HepG2 (cell line): ENCODE results near the gene PIKFYVE. TPM values are rescaled to one million over a fixed set of nuclear protein-coding genes. Genes with fewer than 3 reads are reported as not detected.

Experiments used
- AHR ChIP-seq: IDR thresholded peaks from 2 replicates; pipeline ENCODE4 v1.6.1; 2018; ENCODE audit warnings: missing genetic modification reagents, missing compliant biosample characterization
- DMAP1 ChIP-seq: IDR thresholded peaks from 2 replicates; pipeline ENCODE4 v1.6.1; 2016
- MTF1 ChIP-seq: sonication (generic); formaldehyde crosslinking; IDR thresholded peaks from 2 replicates; pipeline ENCODE4 v1.5.0; 2020; ENCODE audit warnings: missing genetic modification reagents
- MXI1 ChIP-seq: IDR thresholded peaks from 3 replicates; pipeline ENCODE4 v1.6.1; 2012; ENCODE audit warnings: low read depth, low read length, inconsistent platforms, borderline replicate concordance
- NONO ChIP-seq, 2 experiments: fragments of 450-650 bp in 1 of 2; sonication (generic) in 1 of 2; formaldehyde crosslinking in 1 of 2; IDR thresholded peaks in 1 of 2; conservative IDR thresholded peaks in 1 of 2; 2 replicates each; pipeline versions ENCODE4 v1.6.1 to v1.8.0; 2017 to 2022; ENCODE audit warnings: mild to moderate bottlenecking in 1 of 2, missing genetic modification reagents in 1 of 2, moderate library complexity in 1 of 2
- POLR2A ChIP-seq, 2 experiments: IDR thresholded peaks; 2 replicates each; pipeline ENCODE4 v1.6.1; 2011; ENCODE audit warnings: low read depth in 2 of 2, low read length in 2 of 2, mild to moderate bottlenecking in 1 of 2, moderate library complexity in 1 of 2; ENCODE audit not compliant: insufficient read depth in 1 of 2
- RFX3 ChIP-seq: IDR thresholded peaks from 2 replicates; pipeline ENCODE4 v1.6.1; 2016; ENCODE audit warnings: missing biosample characterization, missing genetic modification reagents
- RFXAP ChIP-seq: sonication (generic); formaldehyde crosslinking; IDR thresholded peaks from 2 replicates; pipeline ENCODE4 v1.4.0; 2020; ENCODE audit warnings: missing genetic modification reagents, borderline replicate concordance
- SNAPC4 ChIP-seq: sonication (generic); formaldehyde crosslinking; IDR thresholded peaks from 2 replicates; pipeline ENCODE4 v1.4.0; 2020; ENCODE audit warnings: mild to moderate bottlenecking, missing genetic modification reagents
- SOX13 ChIP-seq, 3 experiments: fragments of 450-650 bp in 1 of 3; sonication (generic) in 1 of 3; formaldehyde crosslinking in 1 of 3; IDR thresholded peaks in 2 of 3; conservative IDR thresholded peaks in 1 of 3; 2 replicates each; pipeline versions ENCODE4 v1.5.0 to v1.6.1; 2016 to 2020; ENCODE audit warnings: antibody characterized with exemption in 1 of 3, mild to moderate bottlenecking in 1 of 3, missing compliant biosample characterization in 1 of 3, missing genetic modification reagents in 1 of 3, moderate library complexity in 1 of 3
- ZBTB42 ChIP-seq: sonication (generic); formaldehyde crosslinking; IDR thresholded peaks from 2 replicates; pipeline ENCODE4 v1.5.0; 2020; ENCODE audit warnings: mild to moderate bottlenecking, missing genetic modification reagents
- ZMYM4 ChIP-seq: sonication (generic); formaldehyde crosslinking; IDR thresholded peaks from 2 replicates; pipeline ENCODE4 v1.8.1; 2023; ENCODE audit warnings: mild to moderate bottlenecking, missing genetic modification reagents
- ZSCAN20 ChIP-seq: sonication (generic); formaldehyde crosslinking; IDR thresholded peaks from 2 replicates; pipeline ENCODE4 v1.4.0; 2020; ENCODE audit warnings: missing genetic modification reagents, mild to moderate bottlenecking, borderline replicate concordance
- ZSCAN29 ChIP-seq: sonication (generic); formaldehyde crosslinking; conservative IDR thresholded peaks from 2 replicates; pipeline ENCODE4 v1.4.0; 2020; ENCODE audit warnings: mild to moderate bottlenecking, missing genetic modification reagents
- polyA plus RNA-seq, 8 experiments: library from polyadenylated mRNA; depleted of rRNA in 3 of 8; stranded (reverse) in 7 of 8; unstranded in 1 of 8; fragments of >200 nt; fragmentation: Illumina TruSeq in 4 of 8; extraction: Trizol in 4 of 8; gene quantifications; 2 replicates each; pipeline versions ENCODE4 v1.2.1 to v1.2.3, GENCODE V29; 2011 to 2016; ENCODE audit warnings: low read depth in 4 of 8, missing spikeins in 1 of 8, mixed read lengths in 1 of 8; ENCODE audit not compliant: insufficient read depth in 1 of 8
- total RNA-seq, 5 experiments: library from RNA; depleted of rRNA; stranded (reverse); fragments of >200 nt; fragmentation: Illumina TruSeq; extraction: Trizol; gene quantifications; 2 replicates each; pipeline ENCODE4 v1.2.3, GENCODE V29; 2016; ENCODE audit warnings: low read depth in 1 of 5
- TF ChIP-seq, protein P1 (sequence below): sonication (generic); formaldehyde crosslinking; IDR thresholded peaks from 2 replicates; pipeline ENCODE4 v1.9.0; 2021; ENCODE audit warnings: missing genetic modification reagents, mild to moderate bottlenecking, borderline replicate concordance
- TF ChIP-seq, protein P2 (sequence below): sonication (generic); formaldehyde crosslinking; IDR thresholded peaks from 2 replicates; pipeline ENCODE4 v1.4.0; 2020; ENCODE audit warnings: mild to moderate bottlenecking, missing genetic modification reagents
- TF ChIP-seq, protein P3 (sequence below): sonication (generic); formaldehyde crosslinking; IDR thresholded peaks from 2 replicates; pipeline ENCODE4 v1.4.0; 2020; ENCODE audit warnings: missing genetic modification reagents, borderline replicate concordance

Gene PIKFYVE
- total and polyA plus RNA-seq, 2 of the 13 experiments (the other 11 are each of a cell fraction or from before 2014, with no cell fraction given), result 20.2 to 21.7 TPM

DNA sequence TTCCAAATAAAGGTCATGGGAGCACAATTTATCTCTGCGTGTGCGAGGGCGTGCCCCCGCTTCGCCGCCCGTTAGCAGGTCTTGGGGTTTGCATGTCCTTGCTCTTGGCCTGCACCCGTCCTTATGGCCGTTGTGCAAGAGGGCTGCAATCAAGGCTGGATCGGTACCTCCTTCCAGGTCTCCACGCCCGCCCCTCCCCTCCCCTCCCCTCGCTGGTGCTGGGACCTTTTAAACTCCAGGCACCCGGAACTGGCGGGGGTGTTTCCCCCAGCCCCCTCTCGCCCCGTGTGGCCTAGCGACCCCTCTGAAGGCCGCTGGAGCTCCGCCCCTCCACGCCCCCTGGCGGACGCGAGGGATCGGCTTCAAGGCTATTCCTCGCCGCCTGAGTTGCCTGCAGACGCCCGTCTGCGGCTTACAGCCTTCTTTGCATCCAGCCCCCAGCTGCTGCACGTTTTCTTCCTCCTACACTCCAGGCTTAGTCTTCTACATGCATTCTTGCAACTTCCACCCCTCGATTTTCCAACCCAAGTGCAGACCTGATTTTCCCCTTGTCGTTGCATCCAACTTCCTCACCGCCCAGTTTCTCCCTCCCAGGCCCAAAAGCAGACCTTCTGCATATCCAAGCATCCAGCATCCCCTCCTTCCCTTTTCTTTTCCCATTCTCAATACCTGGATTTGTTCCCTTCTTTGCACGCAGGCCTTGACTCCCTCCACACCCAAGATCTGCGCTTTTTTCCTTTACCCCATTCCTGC lies 11.8 kb upstream of the PIKFYVE start (continued):
- TF ChIP-seq, protein P1, sequence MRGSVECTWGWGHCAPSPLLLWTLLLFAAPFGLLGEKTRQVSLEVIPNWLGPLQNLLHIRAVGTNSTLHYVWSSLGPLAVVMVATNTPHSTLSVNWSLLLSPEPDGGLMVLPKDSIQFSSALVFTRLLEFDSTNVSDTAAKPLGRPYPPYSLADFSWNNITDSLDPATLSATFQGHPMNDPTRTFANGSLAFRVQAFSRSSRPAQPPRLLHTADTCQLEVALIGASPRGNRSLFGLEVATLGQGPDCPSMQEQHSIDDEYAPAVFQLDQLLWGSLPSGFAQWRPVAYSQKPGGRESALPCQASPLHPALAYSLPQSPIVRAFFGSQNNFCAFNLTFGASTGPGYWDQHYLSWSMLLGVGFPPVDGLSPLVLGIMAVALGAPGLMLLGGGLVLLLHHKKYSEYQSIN (CRISPR knock-in tag), result no peak
- TF ChIP-seq, protein P2, sequence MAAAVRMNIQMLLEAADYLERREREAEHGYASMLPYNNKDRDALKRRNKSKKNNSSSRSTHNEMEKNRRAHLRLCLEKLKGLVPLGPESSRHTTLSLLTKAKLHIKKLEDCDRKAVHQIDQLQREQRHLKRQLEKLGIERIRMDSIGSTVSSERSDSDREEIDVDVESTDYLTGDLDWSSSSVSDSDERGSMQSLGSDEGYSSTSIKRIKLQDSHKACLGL, result peak; percentile 79
- no peak for TF ChIP-seq NONO (IDR thresholded peaks at IDR 0.05)
- TF ChIP-seq NONO (CRISPR knock-in tag; conservative IDR thresholded peaks at IDR 0.05), result peak; percentile 98
- peak; percentile 93 for TF ChIP-seq ZMYM4 (CRISPR knock-in tag)
- 0 out of 2 replicates have a peak, but pooled peaks have one; percentile 9 for TF ChIP-seq AHR (CRISPR knock-in tag)
- TF ChIP-seq DMAP1 (CRISPR knock-in tag), result peak; percentile 91
- 0 out of 2 replicates have a peak, but pooled peaks have one; percentile 9 for TF ChIP-seq RFX3 (CRISPR knock-in tag)
- peak; percentile 84 to 85 for TF ChIP-seq POLR2A (IDR thresholded peaks at IDR 0.05; ENCODE audit: insufficient read depth in 1 of 2, low read depth in 2 of 2, low read length in 2 of 2)
- TF ChIP-seq MTF1 (CRISPR knock-in tag), result no peak
- TF ChIP-seq RFXAP, result peak; percentile 86
- TF ChIP-seq SOX13 (IDR thresholded peaks at IDR 0.05), result peak; percentile 87
- TF ChIP-seq SOX13 (CRISPR knock-in tag; conservative IDR thresholded peaks at IDR 0.05 in 1 of 2, IDR thresholded peaks at IDR 0.05 in 1 of 2), result peak; percentile 59 to 92; a peak in 3 of 4 replicates
- TF ChIP-seq, protein P3, sequence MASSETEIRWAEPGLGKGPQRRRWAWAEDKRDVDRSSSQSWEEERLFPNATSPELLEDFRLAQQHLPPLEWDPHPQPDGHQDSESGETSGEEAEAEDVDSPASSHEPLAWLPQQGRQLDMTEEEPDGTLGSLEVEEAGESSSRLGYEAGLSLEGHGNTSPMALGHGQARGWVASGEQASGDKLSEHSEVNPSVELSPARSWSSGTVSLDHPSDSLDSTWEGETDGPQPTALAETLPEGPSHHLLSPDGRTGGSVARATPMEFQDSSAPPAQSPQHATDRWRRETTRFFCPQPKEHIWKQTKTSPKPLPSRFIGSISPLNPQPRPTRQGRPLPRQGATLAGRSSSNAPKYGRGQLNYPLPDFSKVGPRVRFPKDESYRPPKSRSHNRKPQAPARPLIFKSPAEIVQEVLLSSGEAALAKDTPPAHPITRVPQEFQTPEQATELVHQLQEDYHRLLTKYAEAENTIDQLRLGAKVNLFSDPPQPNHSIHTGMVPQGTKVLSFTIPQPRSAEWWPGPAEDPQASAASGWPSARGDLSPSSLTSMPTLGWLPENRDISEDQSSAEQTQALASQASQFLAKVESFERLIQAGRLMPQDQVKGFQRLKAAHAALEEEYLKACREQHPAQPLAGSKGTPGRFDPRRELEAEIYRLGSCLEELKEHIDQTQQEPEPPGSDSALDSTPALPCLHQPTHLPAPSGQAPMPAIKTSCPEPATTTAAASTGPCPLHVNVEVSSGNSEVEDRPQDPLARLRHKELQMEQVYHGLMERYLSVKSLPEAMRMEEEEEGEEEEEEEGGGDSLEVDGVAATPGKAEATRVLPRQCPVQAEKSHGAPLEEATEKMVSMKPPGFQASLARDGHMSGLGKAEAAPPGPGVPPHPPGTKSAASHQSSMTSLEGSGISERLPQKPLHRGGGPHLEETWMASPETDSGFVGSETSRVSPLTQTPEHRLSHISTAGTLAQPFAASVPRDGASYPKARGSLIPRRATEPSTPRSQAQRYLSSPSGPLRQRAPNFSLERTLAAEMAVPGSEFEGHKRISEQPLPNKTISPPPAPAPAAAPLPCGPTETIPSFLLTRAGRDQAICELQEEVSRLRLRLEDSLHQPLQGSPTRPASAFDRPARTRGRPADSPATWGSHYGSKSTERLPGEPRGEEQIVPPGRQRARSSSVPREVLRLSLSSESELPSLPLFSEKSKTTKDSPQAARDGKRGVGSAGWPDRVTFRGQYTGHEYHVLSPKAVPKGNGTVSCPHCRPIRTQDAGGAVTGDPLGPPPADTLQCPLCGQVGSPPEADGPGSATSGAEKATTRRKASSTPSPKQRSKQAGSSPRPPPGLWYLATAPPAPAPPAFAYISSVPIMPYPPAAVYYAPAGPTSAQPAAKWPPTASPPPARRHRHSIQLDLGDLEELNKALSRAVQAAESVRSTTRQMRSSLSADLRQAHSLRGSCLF (CRISPR knock-in tag), result no peak
- peak; percentile 65; the same call in 1 of the 2 replicates for TF ChIP-seq ZBTB42 (CRISPR knock-in tag)
- TF ChIP-seq ZSCAN20, result peak; percentile 11; the same call in 1 of the 2 replicates
- TF ChIP-seq ZSCAN29 (CRISPR knock-in tag), result peak; percentile 92
- no peak; the same call in 2 of the 3 replicates for TF ChIP-seq MXI1
- peak; percentile 51; the same call in 1 of the 2 replicates for TF ChIP-seq SNAPC4
